Measurements from ENCODE around the gene ADARB2. TPM values are rescaled to one million over a fixed set of nuclear protein-coding genes. Genes with fewer than 3 reads are reported as not detected.

The ADARB2 gene
- total RNA-seq, 2 donors from 2014 or later = 8.0 to 12.2 TPM

GRCh38 chr10:1449572-1450205 lies 287.6 kb downstream of the ADARB2 start:
- TF ChIP-seq POLR2A (IDR thresholded peaks at IDR 0.05) (no peak), CTCF (IDR thresholded peaks at IDR 0.05) (no peak)
- DNase-seq (no peak), ATAC-seq (no peak)
- intact Hi-C loops (cut with DNase I) = no loop called here
- H3K27ac ChIP-seq = no peak overlapping the region
- no peaks in the 10 kb centered on the region for H3K9me3 ChIP-seq
- H3K27me3 ChIP-seq = no peaks in the 10 kb centered on the region
- H3K4me1 ChIP-seq = peaks cover 7% of the 10 kb centered on the region
- WGBS, 2 donors = 74 to 87% methylated on average over 10 to 16 of the region's 16 CpGs
- no peaks in the 10 kb centered on the region for H3K36me3 ChIP-seq (replicated peaks in 1 of 2; ENCODE audit: insufficient read depth in 1 of 2, low read depth in 2 of 2)
- no peak overlapping the region for H3K4me3 ChIP-seq

GRCh38 chr10:1449021-1449420 lies 288.3 kb downstream of the ADARB2 start:
- H3K36me3 ChIP-seq (replicated peaks in 1 of 2; ENCODE audit: insufficient read depth in 1 of 2, low read depth in 2 of 2) = no peaks in the 10 kb centered on the region
- H3K27ac ChIP-seq = no peak overlapping the region
- intact Hi-C loops (cut with DNase I) = no loop called here
- TF ChIP-seq POLR2A (IDR thresholded peaks at IDR 0.05) (no peak), CTCF (IDR thresholded peaks at IDR 0.05) (no peak)
- ATAC-seq = no peak
- no peak for DNase-seq
- H3K4me1 ChIP-seq = peaks cover 7% of the 10 kb centered on the region
- no peaks in the 10 kb centered on the region for H3K27me3 ChIP-seq
- no peaks in the 10 kb centered on the region for H3K9me3 ChIP-seq
- no peak overlapping the region for H3K4me3 ChIP-seq
- WGBS, 2 donors = 63% methylated on average over 7 of the region's 7 CpGs

DNA sequence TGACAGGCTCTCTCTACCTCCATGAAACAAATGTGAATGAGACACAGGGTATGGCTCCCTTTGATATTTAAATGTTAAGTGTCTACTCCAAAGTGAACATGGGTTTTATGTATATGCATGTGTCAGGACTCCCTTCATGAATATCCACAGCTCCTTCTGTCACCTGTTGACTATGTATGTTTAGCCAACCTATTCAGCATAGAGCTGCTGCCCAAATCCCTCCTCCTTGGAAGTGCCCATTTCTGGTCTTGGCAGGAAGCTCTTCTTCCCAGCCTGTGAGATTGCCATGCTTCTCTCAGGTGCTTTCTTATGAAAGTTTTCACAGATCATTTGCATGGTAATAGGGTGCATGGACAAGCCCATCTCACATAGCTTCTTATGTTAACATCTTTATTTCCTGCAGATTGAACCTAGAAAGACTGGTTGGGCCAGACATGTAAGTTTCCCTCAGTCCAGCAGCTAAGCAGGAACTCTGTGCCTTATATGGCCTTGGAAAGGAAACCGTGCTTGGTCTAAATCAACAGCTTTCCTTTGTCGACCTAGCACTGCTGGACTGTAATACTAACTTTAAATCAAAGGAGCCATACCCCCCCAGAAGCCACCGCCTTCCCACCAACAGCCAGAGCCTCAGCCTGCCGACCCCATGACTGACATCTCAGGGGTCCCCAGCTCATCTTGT lies 288.9 kb downstream of the ADARB2 start:
- ATAC-seq = no peak
- no peaks in the 10 kb centered on the region for H3K36me3 ChIP-seq (replicated peaks in 1 of 2; ENCODE audit: insufficient read depth in 1 of 2, low read depth in 2 of 2)
- H3K4me1 ChIP-seq = peaks cover 7% of the 10 kb centered on the region
- no peak overlapping the region for H3K4me3 ChIP-seq
- no peaks in the 10 kb centered on the region for H3K27me3 ChIP-seq
- no peaks in the 10 kb centered on the region for H3K9me3 ChIP-seq
- H3K27ac ChIP-seq = no peak overlapping the region
- 30 to 42% methylated on average over 4 of the region's 4 CpGs for WGBS, 2 donors
- no peak for DNase-seq
- intact Hi-C loops (cut with DNase I) = no loop called here
- TF ChIP-seq CTCF (IDR thresholded peaks at IDR 0.05) (no peak), POLR2A (IDR thresholded peaks at IDR 0.05) (no peak)

GRCh38 chr10:1444826-1445225 lies 292.5 kb downstream of the ADARB2 start:
- peaks cover 0 to 6% of the 10 kb centered on the region in 2 donors for H3K27me3 ChIP-seq
- no peak for TF ChIP-seq POLR2A (IDR thresholded peaks at IDR 0.05)
- no peak overlapping the region for H3K27ac ChIP-seq
- intact Hi-C loops (cut with DNase I) = no loop called here
- no peaks in the 10 kb centered on the region for H3K9me3 ChIP-seq
- no peaks in the 10 kb centered on the region for H3K36me3 ChIP-seq (replicated peaks in 1 of 2; ENCODE audit: insufficient read depth in 1 of 2, low read depth in 2 of 2)
- H3K4me1 ChIP-seq = peaks cover 7% of the 10 kb centered on the region
- DNase-seq = no peak
- no peak overlapping the region for H3K4me3 ChIP-seq
- 68 to 73% methylated on average over 2 of the region's 2 CpGs for WGBS, 2 donors
- no peak for ATAC-seq

DNA sequence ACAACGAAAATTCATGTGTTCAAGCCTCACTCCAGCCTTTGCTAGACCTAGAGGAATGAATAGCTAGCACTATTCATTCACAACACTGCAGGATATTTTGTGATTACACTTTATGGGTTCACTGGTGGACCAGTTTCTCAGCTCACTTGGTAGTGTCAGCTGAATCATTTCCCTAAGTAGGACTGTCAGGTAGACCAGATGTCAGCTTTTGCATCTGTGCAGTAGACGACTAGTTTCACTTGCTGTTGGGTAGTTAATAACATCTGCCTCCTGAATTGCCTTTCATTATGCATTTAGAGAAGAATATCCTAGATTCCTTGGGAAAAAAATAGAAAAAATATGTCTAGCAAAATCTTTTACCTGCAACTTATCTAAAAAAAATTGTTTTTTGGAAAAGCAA lies 296.4 kb downstream of the ADARB2 start:
- DNase-seq = no peak
- intact Hi-C loops (cut with DNase I) = no loop called here
- 55 to 58% methylated on average over 2 of the region's 2 CpGs for WGBS, 2 donors
- Histone ChIP-seq H3K9me3 (no peaks in the 10 kb centered on the region), H3K4me3 (no peak overlapping the region), H3K4me1 (no peaks in the 10 kb centered on the region), H3K27me3 (peaks cover 0 to 6% of the 10 kb centered on the region in 2 donors), H3K27ac (no peak overlapping the region), H3K36me3 (replicated peaks in 1 of 2; ENCODE audit: insufficient read depth in 1 of 2, low read depth in 2 of 2) (no peaks in the 10 kb centered on the region)
- ATAC-seq = no peak
- TF ChIP-seq CTCF (IDR thresholded peaks at IDR 0.05) = no peak
- no peak for TF ChIP-seq POLR2A (IDR thresholded peaks at IDR 0.05)
